Stomach (tissue), 4 donors: ENCODE measurements around the gene SIX6.

Experiments used
- CTCF ChIP-seq, 7 experiments: fragments of 450-650 bp in 4 of 7; fragments of 200-600 bp in 3 of 7; sonication (generic) in 3 of 7; IDR thresholded peaks; one replicate each; pipeline ENCODE4 v1.5.1; 2016 to 2019; ENCODE audit warnings: antibody characterized with exemption in 7 of 7, control low read depth in 2 of 7, mild to moderate bottlenecking in 1 of 7
- POLR2A ChIP-seq, 4 donors: fragments of 450-650 bp; IDR thresholded peaks; one replicate each; pipeline ENCODE4 v1.6.1; 2016; ENCODE audit warnings: antibody characterized with exemption in 4 of 4, control low read depth in 2 of 4, mild to moderate bottlenecking in 1 of 4, moderate library complexity in 1 of 4

GRCh38 chr14:60532442-60532841 lies 23.5 kb downstream of the SIX6 start:
- TF ChIP-seq POLR2A (IDR thresholded peaks at IDR 0.05) (no peak), CTCF (IDR thresholded peaks at IDR 0.05) (no peak)
